Skeletal muscle satellite cell (primary cell): ENCODE results near the gene TBC1D5.
"Not testable (repeated sequence)": the region's sequence is repeated elsewhere in the genome, so short reads cannot be mapped to it uniquely, and the experiment has no call there.

Source experiments
- H3K27me3 ChIP-seq: 2 replicates; pipeline ENCODE4 v1.7.0; 2013; ENCODE audit warnings: low read length; ENCODE audit not compliant: control insufficient read depth, insufficient read depth
- H3K36me3 ChIP-seq: 2 replicates; pipeline ENCODE4 v1.7.0; 2013; ENCODE audit warnings: mild to moderate bottlenecking, control low read depth, low read length; ENCODE audit not compliant: insufficient read depth
- H3K4me1 ChIP-seq: 2 replicates; pipeline ENCODE4 v1.7.0; 2013; ENCODE audit warnings: low read length; ENCODE audit not compliant: control insufficient read depth, insufficient read depth
- H3K4me2 ChIP-seq: 2 replicates; pipeline ENCODE4 v1.7.0; 2013; ENCODE audit warnings: mild to moderate bottlenecking, low read length
- H3K4me3 ChIP-seq: 2 replicates; pipeline ENCODE4 v1.7.0; 2013; ENCODE audit warnings: low read length
- H3K9ac ChIP-seq: 2 replicates; pipeline ENCODE4 v1.7.0; 2013; ENCODE audit warnings: mild to moderate bottlenecking, low read depth, low read length, moderate library complexity
- H3K9me3 ChIP-seq: replicated peaks from 2 replicates; pipeline ENCODE4 v1.7.0; 2013; ENCODE audit warnings: mild to moderate bottlenecking, control low read depth, low read length

The TBC1D5 gene

DNA sequence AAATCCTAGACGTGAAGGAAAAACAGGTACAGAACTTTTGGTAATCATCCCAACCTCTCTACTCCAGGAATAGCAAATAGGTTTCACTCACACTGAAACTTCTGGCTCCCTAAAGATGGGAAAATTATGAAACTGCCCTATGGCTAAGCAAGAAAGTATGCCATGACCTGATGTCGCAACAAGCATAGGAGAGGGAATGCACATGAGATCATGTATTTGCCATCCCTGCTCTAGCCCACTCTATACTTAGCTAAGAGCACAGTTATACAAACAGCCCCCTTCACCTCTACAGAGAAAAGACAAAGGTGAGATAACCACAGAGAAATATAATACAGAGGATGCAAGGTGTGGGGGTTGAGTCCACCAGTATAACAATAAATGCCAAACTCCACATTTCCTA lies 102.7 kb downstream of the TBC1D5 start:
- H3K9ac ChIP-seq = peak overlapping the region; percentile 60
- no peaks in the 10 kb centered on the region for H3K9me3 ChIP-seq
- H3K4me2 ChIP-seq = peak overlapping the region; percentile 68
- peaks cover 70% of the 10 kb centered on the region for H3K4me1 ChIP-seq
- peak overlapping the region; percentile 50 for H3K4me3 ChIP-seq
- H3K36me3 ChIP-seq = no peaks in the 10 kb centered on the region
- H3K27me3 ChIP-seq = no peaks in the 10 kb centered on the region

DNA sequence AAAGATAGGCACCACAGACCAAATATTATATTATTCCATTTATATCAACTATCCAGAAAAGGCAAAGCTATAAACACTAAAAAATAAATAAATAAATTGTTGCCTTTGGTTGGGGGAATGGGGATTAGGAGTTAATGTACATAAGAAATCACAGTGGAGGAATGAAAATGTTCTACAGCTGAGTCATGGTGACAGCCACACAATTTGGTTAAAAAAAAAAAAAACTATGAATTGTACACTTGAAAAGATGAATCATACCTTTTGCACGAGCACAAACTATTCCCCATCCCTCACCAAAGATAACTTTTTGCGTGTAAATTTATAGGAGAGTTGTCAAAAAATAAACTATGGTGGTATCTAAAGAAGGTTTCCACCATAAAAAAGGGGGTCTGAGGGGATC lies 103.2 kb downstream of the TBC1D5 start:
- no peaks in the 10 kb centered on the region for H3K27me3 ChIP-seq
- H3K4me1 ChIP-seq = peaks cover 65% of the 10 kb centered on the region
- peak overlapping the region; percentile 68 for H3K4me2 ChIP-seq
- peak overlapping the region; percentile 50 for H3K4me3 ChIP-seq
- no peaks in the 10 kb centered on the region for H3K9me3 ChIP-seq
- peak overlapping the region; percentile 60 for H3K9ac ChIP-seq
- no peaks in the 10 kb centered on the region for H3K36me3 ChIP-seq

GRCh38 chr3:17638356-17638755 lies 104.1 kb downstream of the TBC1D5 start:
- Histone ChIP-seq H3K9me3 (no peaks in the 10 kb centered on the region), H3K4me2 (peak overlapping the region; percentile 54), H3K4me3 (no peak overlapping the region), H3K36me3 (no peaks in the 10 kb centered on the region), H3K4me1 (peaks cover 56% of the 10 kb centered on the region), H3K27me3 (no peaks in the 10 kb centered on the region), H3K9ac (peak overlapping the region; percentile 35)

GRCh38 chr3:17635675-17636074 lies 106.8 kb downstream of the TBC1D5 start:
- peaks cover 60% of the 10 kb centered on the region for H3K4me1 ChIP-seq
- not testable (repeated sequence) for H3K36me3 ChIP-seq

GRCh38 chr3:17634964-17635363 lies 107.5 kb downstream of the TBC1D5 start:
- Histone ChIP-seq H3K9ac (no peak overlapping the region), H3K36me3 (no peaks in the 10 kb centered on the region), H3K27me3 (no peaks in the 10 kb centered on the region), H3K9me3 (no peaks in the 10 kb centered on the region), H3K4me1 (peaks cover 54% of the 10 kb centered on the region), H3K4me3 (no peak overlapping the region), H3K4me2 (peak overlapping the region; percentile 46)

More at GRCh38 chr3:17635675-17636074, 106.8 kb downstream of the TBC1D5 start:
- H3K4me3 ChIP-seq, H3K9me3 ChIP-seq, H3K27me3 ChIP-seq: not testable (repeated sequence)
- H3K4me2 ChIP-seq = peak overlapping the region; percentile 46
- peak overlapping the region; percentile 18 for H3K9ac ChIP-seq

GRCh38 chr3:17634201-17634600 lies 108.2 kb downstream of the TBC1D5 start:
- Histone ChIP-seq H3K36me3 (no peaks in the 10 kb centered on the region), H3K27me3 (no peaks in the 10 kb centered on the region), H3K4me2 (no peak overlapping the region), H3K4me3 (no peak overlapping the region), H3K4me1 (peaks cover 55% of the 10 kb centered on the region), H3K9ac (no peak overlapping the region), H3K9me3 (no peaks in the 10 kb centered on the region)

DNA sequence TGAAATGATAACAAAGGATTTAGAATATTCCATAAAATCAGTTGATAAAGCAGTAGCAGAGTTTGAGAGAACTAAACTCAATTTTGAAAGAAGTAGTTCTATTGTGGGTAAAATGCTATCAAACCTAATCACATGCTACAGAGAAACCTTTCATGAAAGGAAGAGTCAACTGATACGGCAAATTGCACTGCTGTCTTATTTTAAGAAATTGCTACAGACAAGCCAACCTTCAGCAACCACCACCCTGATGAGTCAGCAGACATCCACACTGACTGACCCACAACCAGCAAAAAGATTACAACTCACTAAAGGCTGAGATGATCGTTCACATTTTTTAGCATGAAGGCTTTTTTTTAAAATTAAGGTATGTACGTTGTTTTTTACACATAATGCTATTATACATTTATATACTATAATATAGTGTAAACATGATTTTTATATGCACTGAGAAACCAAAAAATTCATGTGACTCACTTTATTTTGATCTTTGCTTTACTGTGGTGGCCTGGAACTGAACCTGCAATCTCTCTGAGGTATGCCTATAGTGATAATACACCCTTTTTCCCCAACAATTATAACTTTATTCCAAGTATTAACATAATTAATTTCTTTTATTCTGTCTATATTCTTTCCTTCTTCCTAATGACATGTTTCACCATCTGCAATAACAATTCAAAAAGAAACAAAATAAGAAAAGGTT lies 109.9 kb downstream of the TBC1D5 start:
- H3K9ac ChIP-seq = no peak overlapping the region
- no peak overlapping the region for H3K4me3 ChIP-seq
- no peaks in the 10 kb centered on the region for H3K27me3 ChIP-seq
- H3K36me3 ChIP-seq = no peaks in the 10 kb centered on the region
- no peaks in the 10 kb centered on the region for H3K9me3 ChIP-seq
- peak overlapping the region; percentile 66 for H3K4me2 ChIP-seq
- peaks cover 39% of the 10 kb centered on the region for H3K4me1 ChIP-seq

DNA sequence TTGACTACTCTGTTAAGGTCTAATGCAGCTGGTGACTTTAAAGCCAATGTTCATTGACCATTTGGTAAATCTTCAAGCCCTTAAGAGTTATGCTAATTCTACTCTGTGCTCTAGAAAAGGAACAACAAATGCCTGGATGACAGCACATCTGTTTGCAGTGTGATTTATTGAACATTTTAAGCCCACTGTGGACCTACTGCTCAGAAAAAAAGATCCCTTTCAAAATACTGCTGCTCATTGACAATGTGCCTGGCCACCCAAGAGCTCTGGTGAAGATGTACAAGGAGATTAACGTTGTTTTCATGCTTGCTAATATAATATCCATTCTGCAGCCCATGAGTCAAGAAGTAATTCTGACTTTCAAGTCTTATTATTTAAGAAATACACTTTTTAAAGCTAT lies 110.8 kb downstream of the TBC1D5 start:
- Histone ChIP-seq H3K36me3 (no peaks in the 10 kb centered on the region), H3K9me3 (no peaks in the 10 kb centered on the region), H3K4me3 (no peak overlapping the region), H3K4me1 (peaks cover 38% of the 10 kb centered on the region), H3K4me2 (no peak overlapping the region), H3K9ac (no peak overlapping the region), H3K27me3 (no peaks in the 10 kb centered on the region)

- Histone ChIP-seq H3K9ac (no peak overlapping the region), H3K4me1 (peaks cover 23% of the 10 kb centered on the region), H3K4me3 (no peak overlapping the region), H3K27me3 (no peaks in the 10 kb centered on the region), H3K36me3 (no peaks in the 10 kb centered on the region), H3K9me3 (no peaks in the 10 kb centered on the region), H3K4me2 (no peak overlapping the region)
Observed at GRCh38 chr3:17629400-17629799, 113.0 kb downstream of the TBC1D5 start.

DNA sequence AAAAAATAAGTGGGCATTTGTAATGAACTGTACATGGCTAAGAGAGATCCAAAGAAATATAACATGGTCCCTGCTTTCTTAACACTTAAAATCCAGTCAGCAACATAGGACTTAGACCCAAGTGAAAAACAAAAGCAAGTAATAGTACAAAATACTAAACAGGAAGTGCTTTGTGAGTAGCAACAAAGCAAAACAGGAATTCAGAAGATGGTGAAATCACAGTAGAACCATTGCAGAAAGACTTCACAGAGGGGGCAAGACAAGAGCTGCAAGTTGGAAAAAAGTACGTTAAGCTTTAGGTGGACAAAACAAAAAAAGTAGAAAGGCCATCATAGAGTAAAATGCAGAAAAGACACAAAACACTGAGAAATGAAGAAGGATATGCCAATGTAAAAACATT lies 116.0 kb downstream of the TBC1D5 start:
- Histone ChIP-seq H3K4me1 (peaks cover 7% of the 10 kb centered on the region), H3K4me3 (no peak overlapping the region), H3K27me3 (no peaks in the 10 kb centered on the region), H3K36me3 (no peaks in the 10 kb centered on the region), H3K9me3 (no peaks in the 10 kb centered on the region), H3K9ac (no peak overlapping the region), H3K4me2 (no peak overlapping the region)

DNA sequence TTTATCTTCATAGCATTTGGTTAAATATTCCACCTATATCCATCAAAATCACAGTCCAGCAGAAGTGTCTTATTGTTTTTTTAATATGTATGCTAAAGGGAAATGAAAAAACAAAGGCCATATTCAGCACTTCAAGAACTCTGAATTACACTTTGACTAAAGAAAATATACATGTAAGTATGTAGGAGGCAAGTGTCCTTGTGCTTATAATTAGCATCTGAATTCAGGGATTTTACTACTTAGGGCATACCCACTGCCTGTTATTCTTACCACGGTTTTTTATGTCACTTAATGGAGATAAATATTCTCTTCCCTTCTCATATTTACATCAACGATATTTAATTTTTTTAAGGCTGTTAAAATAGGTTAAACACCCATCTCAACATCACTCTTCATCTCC lies 117.3 kb downstream of the TBC1D5 start:
- Histone ChIP-seq H3K9me3 (no peaks in the 10 kb centered on the region), H3K4me3 (no peak overlapping the region), H3K4me2 (no peak overlapping the region), H3K4me1 (peaks cover 7% of the 10 kb centered on the region), H3K27me3 (no peaks in the 10 kb centered on the region), H3K36me3 (no peaks in the 10 kb centered on the region), H3K9ac (no peak overlapping the region)

GRCh38 chr3:17623464-17623863 lies 119.0 kb downstream of the TBC1D5 start:
- Histone ChIP-seq H3K4me3 (no peak overlapping the region), H3K9ac (no peak overlapping the region), H3K9me3 (no peaks in the 10 kb centered on the region), H3K4me1 (no peaks in the 10 kb centered on the region), H3K27me3 (no peaks in the 10 kb centered on the region), H3K36me3 (peaks cover 3% of the 10 kb centered on the region), H3K4me2 (no peak overlapping the region)
